Hematopoietic multipotent progenitor cell treated with erythropoietin and hydrocortisone succinate and interleukin-3 and kit ligand, for 8 days (in vitro differentiated cells): ENCODE results near the gene MARCHF3.
A peak's percentile ranks its signal among the peaks of the same experiment; 100 is the strongest.
"Not testable (repeated sequence)": the region's sequence is repeated elsewhere in the genome, so short reads cannot be mapped to it uniquely, and the experiment has no call there.

Experiments used
- DNase-seq: peaks from one replicate; pipeline ENCODE4 v3.0.0-alpha.2; 2015

Gene MARCHF3

GRCh38 chr5:126868338-126869004, 161.9 kb downstream of the MARCHF3 start:
- no peak for DNase-seq

- DNase-seq, result no peak
These were observed 163.3 kb downstream of the MARCHF3 start for GRCh38 chr5:126866851-126867636.

GRCh38 chr5:126865299-126865698, 165.1 kb downstream of the MARCHF3 start:
- no peak for DNase-seq

- no peak for DNase-seq
These were observed 166.2 kb downstream of the MARCHF3 start for GRCh38 chr5:126864042-126864688.

GRCh38 chr5:126863402-126863801, 167.0 kb downstream of the MARCHF3 start:
- no peak for DNase-seq

- no peak for DNase-seq
These were observed 171.9 kb downstream of the MARCHF3 start for GRCh38 chr5:126858441-126858840.

GRCh38 chr5:126857472-126858410, 172.6 kb downstream of the MARCHF3 start:
- no peak for DNase-seq

- no peak for DNase-seq
These were observed 175.1 kb downstream of the MARCHF3 start for GRCh38 chr5:126855266-126855665.

- no peak for DNase-seq
These were observed 175.7 kb downstream of the MARCHF3 start for GRCh38 chr5:126854526-126855110.

GRCh38 chr5:126853541-126854307, 176.6 kb downstream of the MARCHF3 start:
- DNase-seq, result not testable (repeated sequence)

- DNase-seq, result no peak
These were observed 177.5 kb downstream of the MARCHF3 start for GRCh38 chr5:126852841-126853271.

- DNase-seq, result no peak
These were observed 178.2 kb downstream of the MARCHF3 start for GRCh38 chr5:126852091-126852571.

GRCh38 chr5:126851501-126852011, 178.8 kb downstream of the MARCHF3 start:
- no peak for DNase-seq

GRCh38 chr5:126849101-126849678, 181.2 kb downstream of the MARCHF3 start:
- no peak for DNase-seq

GRCh38 chr5:126848253-126848652, 182.1 kb downstream of the MARCHF3 start:
- no peak for DNase-seq

GRCh38 chr5:126847826-126848251, 182.5 kb downstream of the MARCHF3 start:
- no peak for DNase-seq

GRCh38 chr5:126847456-126847820, 182.9 kb downstream of the MARCHF3 start:
- DNase-seq, result peak; percentile 23

- DNase-seq, result no peak
These were observed 183.5 kb downstream of the MARCHF3 start for GRCh38 chr5:126846744-126847455.

GRCh38 chr5:126846344-126846743, 184.0 kb downstream of the MARCHF3 start:
- peak; percentile 24 for DNase-seq
